Right lobe of liver (tissue), 6 donors: ENCODE measurements around the gene ACTR5. TPM values are rescaled to one million over a fixed set of nuclear protein-coding genes. Genes with fewer than 3 reads are reported as not detected.

Experiments used
- ATAC-seq, 4 donors: fragments of 200-7000 bp; cut with Tn5 transposase; one replicate each; pipeline ENCODE4 v1.9.1; 2020; ENCODE audit warnings: mild to moderate bottlenecking in 4 of 4, moderate library complexity in 4 of 4
- DNase-seq, 3 donors: peaks; one replicate each; pipeline ENCODE4 v3.0.0-alpha.2; 2020
- H3K27ac ChIP-seq, 3 donors: fragments of 200-600 bp; one replicate each; pipeline ENCODE4 v1.8.0; 2022
- H3K27me3 ChIP-seq, 2 donors: fragments of 200-600 bp; one replicate each; pipeline ENCODE4 v1.8.0; 2022
- H3K36me3 ChIP-seq, 4 donors: fragments of 200-600 bp; sonication (generic) in 1 of 4; one replicate each; pipeline versions ENCODE4 v1.5.1 to v1.8.0; 2017 to 2022; ENCODE audit warnings: control low read depth in 1 of 4
- H3K4me1 ChIP-seq, 4 donors: fragments of 200-600 bp; sonication (generic) in 1 of 4; one replicate each; pipeline versions ENCODE4 v1.5.1 to v1.8.0; 2017 to 2022; ENCODE audit warnings: control low read depth in 1 of 4
- H3K4me3 ChIP-seq, 3 donors: fragments of 200-600 bp; one replicate each; pipeline ENCODE4 v1.8.0; 2022
- H3K9me3 ChIP-seq, 4 donors: fragments of 200-600 bp; sonication (generic) in 1 of 4; one replicate each; pipeline versions ENCODE4 v1.5.1 to v1.8.0; 2017 to 2022; ENCODE audit warnings: control low read depth in 1 of 4
- POLR2A ChIP-seq: fragments of 450-650 bp; IDR thresholded peaks from one replicate; pipeline ENCODE4 v1.6.1; 2017; ENCODE audit warnings: antibody characterized with exemption, mild to moderate bottlenecking
- WGBS: methylation state at CpG from one replicate; pipeline ENCODE4 v1.1.6; 2018; ENCODE audit warnings: low coverage, low lambda C conversion rate; ENCODE audit not compliant: insufficient coverage; ENCODE audit errors: missing lambda C conversion rate; 5-methylcytosine and 5-hydroxymethylcytosine counted together
- intact Hi-C, 2 donors: fragments of 100-400 bp; cut with DNase I; formaldehyde crosslinking; loops; one replicate each; pipeline versions ENCODE4 v1.11.2 to v1.14.1; 2022
- total RNA-seq, 6 experiments: library from RNA; depleted of rRNA in 2 of 6; stranded (reverse); fragments of >200 nt in 2 of 6; fragmentation: NEBNext Ultra II Directional in 3 of 6; extraction: Animal tissue kit (Norgen Biotek cat#: 25700) in 3 of 6; gene quantifications; one replicate each; pipeline versions ENCODE4 v1.1.0 to v1.2.4, GENCODE V29; 2016 to 2023
- TF ChIP-seq, protein P1 (sequence below), 4 donors: fragments of 200-600 bp in 3 of 4; fragments of 450-650 bp in 1 of 4; IDR thresholded peaks; one replicate each; pipeline versions ENCODE4 v1.5.1 to v1.8.0; 2016 to 2022; ENCODE audit warnings: antibody characterized with exemption in 4 of 4, mild to moderate bottlenecking in 2 of 4
- donor health status: DM: no; HTN: yes; CAD: no.
- donor health status: DM: no; HTN: no; CAD: no.
- donor health status: DM: no; HTN: no; CAD: no.
- donor health status: DM: no; HTN: yes; CAD: no.
- donor health status: DM: no; HTN: yes; CAD: no.

ACTR5 gene
- total RNA-seq, 6 experiments from 2014 or later = 3.0 to 5.6 (median 3.7) TPM

DNA sequence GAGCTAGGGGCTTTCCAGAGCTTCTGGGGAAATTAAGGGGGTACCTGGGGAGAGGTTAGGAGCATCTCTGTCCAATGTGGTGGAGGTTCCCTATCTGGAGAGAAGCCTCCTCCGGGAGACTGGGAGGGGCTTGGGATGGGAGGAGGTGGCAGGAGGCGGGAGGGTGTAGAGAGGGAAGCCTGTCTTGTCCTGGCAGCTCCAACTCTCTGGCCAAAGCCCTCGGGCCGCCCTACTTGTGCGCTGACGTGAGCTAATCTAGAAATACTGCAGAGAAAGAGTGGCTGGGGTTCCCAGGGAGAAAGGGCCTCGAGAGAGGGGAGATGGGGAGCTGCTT lies 25.6 kb upstream of the ACTR5 start:
- Histone ChIP-seq H3K36me3 (no peaks in the 10 kb centered on the region), H3K4me1 (no peaks in the 10 kb centered on the region), H3K27me3 (peaks cover 7 to 25% of the 10 kb centered on the region in 2 donors), H3K4me3 (no peak overlapping the region), H3K9me3 (no peaks in the 10 kb centered on the region), H3K27ac (no peak overlapping the region)
- DNase-seq (no peak), ATAC-seq (no peak)
- WGBS = 2% methylated on average over 7 of the region's 7 CpGs
- intact Hi-C loops = no loop called here
- TF ChIP-seq, protein P1, sequence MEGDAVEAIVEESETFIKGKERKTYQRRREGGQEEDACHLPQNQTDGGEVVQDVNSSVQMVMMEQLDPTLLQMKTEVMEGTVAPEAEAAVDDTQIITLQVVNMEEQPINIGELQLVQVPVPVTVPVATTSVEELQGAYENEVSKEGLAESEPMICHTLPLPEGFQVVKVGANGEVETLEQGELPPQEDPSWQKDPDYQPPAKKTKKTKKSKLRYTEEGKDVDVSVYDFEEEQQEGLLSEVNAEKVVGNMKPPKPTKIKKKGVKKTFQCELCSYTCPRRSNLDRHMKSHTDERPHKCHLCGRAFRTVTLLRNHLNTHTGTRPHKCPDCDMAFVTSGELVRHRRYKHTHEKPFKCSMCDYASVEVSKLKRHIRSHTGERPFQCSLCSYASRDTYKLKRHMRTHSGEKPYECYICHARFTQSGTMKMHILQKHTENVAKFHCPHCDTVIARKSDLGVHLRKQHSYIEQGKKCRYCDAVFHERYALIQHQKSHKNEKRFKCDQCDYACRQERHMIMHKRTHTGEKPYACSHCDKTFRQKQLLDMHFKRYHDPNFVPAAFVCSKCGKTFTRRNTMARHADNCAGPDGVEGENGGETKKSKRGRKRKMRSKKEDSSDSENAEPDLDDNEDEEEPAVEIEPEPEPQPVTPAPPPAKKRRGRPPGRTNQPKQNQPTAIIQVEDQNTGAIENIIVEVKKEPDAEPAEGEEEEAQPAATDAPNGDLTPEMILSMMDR (IDR thresholded peaks at IDR 0.05) = no peak
- TF ChIP-seq POLR2A = no peak

DNA sequence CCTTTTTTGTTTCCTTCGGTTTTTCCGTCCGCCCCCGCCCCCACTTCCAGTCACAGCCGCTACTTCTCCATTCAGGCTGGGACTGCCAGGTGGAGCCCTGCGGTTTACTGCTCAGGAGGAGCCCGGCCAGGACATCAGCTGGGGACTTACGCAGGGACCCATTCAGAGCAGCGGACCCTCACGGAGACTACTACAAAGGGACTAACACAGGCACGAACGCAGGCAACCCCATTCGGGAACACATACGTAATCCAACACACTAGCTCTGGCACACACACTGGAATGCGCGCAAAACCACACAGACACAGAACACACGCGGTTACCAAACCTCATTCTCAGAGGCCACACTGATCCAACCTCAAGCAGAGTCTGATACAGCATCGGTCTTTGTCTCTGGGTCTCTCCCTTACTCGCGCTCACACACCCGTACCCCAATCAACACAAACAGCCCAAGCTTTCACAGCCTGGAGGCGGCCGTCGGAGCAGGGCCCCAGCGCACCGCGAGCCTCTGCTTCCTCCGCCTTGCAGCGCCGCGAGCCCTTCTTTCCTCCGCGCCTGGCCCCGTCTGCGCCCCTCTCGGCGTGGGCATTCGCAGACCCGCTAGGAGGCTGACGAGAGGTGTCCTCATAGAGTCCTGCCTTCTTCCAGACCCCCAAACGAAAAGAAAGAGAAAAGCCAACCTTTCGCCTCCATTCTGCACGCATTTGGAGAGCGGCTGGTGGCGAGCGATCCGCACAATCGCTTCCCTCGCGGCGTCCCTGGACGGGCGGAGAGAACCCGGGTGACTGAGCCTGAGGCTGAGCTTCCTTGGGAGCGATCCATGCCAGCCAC lies 25.0 kb upstream of the ACTR5 start:
- WGBS = 10% methylated on average over 13 of the region's 56 CpGs
- H3K4me1 ChIP-seq = no peaks in the 10 kb centered on the region
- TF ChIP-seq, protein P1 (IDR thresholded peaks at IDR 0.05) = no peak
- no peak for TF ChIP-seq POLR2A
- DNase-seq = no peak
- H3K27ac ChIP-seq = no peak overlapping the region
- intact Hi-C loops = no loop called here
- ATAC-seq = no peak
- no peaks in the 10 kb centered on the region for H3K9me3 ChIP-seq
- H3K36me3 ChIP-seq = no peaks in the 10 kb centered on the region
- no peak overlapping the region for H3K4me3 ChIP-seq
- peaks cover 7 to 25% of the 10 kb centered on the region in 2 donors for H3K27me3 ChIP-seq

DNA sequence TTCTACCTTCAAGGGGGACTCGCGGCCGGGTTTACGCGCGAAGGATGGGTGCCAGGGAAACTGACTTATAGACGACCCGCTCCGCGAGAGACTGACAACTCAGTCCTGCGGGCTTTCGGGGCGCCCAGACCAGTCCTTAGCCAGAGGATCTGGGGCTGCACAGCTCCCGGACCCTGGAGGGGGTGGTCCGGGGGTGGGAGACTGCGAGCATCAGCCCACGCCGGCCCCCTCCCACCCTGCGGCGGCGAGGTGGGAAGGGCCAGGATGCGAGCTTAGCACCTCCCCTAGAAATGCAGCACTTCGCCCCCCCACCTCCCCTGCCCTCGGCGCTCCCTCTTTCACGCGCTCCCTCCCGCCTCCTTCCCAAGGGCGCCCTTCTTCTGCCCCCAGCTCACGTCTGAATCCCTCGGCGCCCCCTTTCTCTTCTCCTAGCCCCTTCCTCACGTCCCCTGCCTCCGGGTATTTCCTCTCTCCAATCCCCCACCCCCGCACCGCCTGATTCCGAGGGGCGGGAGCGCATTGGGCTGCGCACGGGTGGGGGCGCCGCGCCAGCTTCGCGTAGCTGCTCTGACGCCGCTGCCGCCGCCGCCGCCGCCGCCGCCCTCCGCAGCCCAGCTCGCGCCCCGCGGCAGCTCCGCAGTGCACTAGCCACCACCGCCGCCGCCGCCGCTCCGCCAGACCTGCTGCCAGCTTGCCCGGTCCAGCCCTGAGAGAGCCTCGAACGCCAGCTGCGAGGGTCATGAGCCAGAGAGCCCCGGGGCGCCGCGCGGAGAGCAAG lies 24.2 kb upstream of the ACTR5 start, which contains the start of gene SLC32A1:
SLC32A1 (plus strand) TSS at position 639 of the 778 bp plus-strand sequence. CDS start 239 bp downstream, outside the sequence.
- intact Hi-C loops = no loop called here
- 5% methylated on average over 24 of the region's 76 CpGs for WGBS
- Histone ChIP-seq H3K4me3 (no peak within 1 kb of the TSS), H3K27ac (no peak within 1 kb of the TSS), H3K9me3 (no peaks in the 10 kb centered on the region), H3K36me3 (no peaks in the 10 kb centered on the region), H3K4me1 (no peaks in the 10 kb centered on the region), H3K27me3 (peaks cover 7 to 27% of the 10 kb centered on the region in 2 donors)
- no peak for DNase-seq
- no peak for ATAC-seq
- no peak for TF ChIP-seq POLR2A
- TF ChIP-seq, protein P1 (IDR thresholded peaks at IDR 0.05) = no peak

DNA sequence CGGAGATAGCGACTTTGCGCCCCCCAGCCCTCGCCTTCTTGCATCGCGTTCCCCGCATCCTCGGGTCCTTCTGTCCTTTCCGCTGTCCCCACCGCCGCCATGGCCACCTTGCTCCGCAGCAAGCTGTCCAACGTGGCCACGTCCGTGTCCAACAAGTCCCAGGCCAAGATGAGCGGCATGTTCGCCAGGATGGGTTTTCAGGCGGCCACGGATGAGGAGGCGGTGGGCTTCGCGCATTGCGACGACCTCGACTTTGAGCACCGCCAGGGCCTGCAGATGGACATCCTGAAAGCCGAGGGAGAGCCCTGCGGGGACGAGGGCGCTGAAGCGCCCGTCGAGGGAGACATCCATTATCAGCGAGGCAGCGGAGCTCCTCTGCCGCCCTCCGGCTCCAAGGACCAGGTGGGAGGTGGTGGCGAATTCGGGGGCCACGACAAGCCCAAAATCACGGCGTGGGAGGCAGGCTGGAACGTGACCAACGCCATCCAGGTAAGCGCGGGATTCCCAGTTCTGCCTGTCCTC lies 23.6 kb upstream of the ACTR5 start:
- Histone ChIP-seq H3K4me3 (no peak overlapping the region), H3K27me3 (peaks cover 11 to 33% of the 10 kb centered on the region in 2 donors), H3K36me3 (no peaks in the 10 kb centered on the region), H3K27ac (no peak overlapping the region), H3K4me1 (no peaks in the 10 kb centered on the region), H3K9me3 (no peaks in the 10 kb centered on the region)
- TF ChIP-seq, protein P1 (IDR thresholded peaks at IDR 0.05) = no peak
- TF ChIP-seq POLR2A = no peak
- DNase-seq (no peak), ATAC-seq (no peak)
- intact Hi-C loops = no loop called here
- 4% methylated on average over 10 of the region's 46 CpGs for WGBS
